K562 (cell line): Measurements from ENCODE around the gene PRR14L. TPM values are rescaled to one million over a fixed set of nuclear protein-coding genes. Genes with fewer than 3 reads are reported as not detected.

ENCODE experiments used
- ATAC-seq: fragments of 200-7000 bp; cut with Tn5 transposase; 3 replicates; pipeline ENCODE4 v1.9.1; 2020; ENCODE audit warnings: moderate library complexity
- BruUV-seq: library from RNA; stranded (reverse); fragments of 400-500 nt; replicated peaks from 2 replicates; lab custom pipeline; 2021; lab: Mats Ljungman, UMichigan
- CTCF ChIA-PET: fragments of 300-600 bp; formaldehyde crosslinking; extraction: SDS; loops from one replicate; lab custom pipeline; 2021; ENCODE audit warnings: low intra/inter-chr PET ratio; lab: Yijun Ruan, JAX
- POLR2A ChIA-PET: fragments of 300-600, 350-650 bp; sonication (Branson Sonifier 250); formaldehyde crosslinking; extraction: SDS; loops from one replicate; lab custom pipeline; 2021; ENCODE audit warnings: antibody characterized with exemption, inconsistent platforms; lab: Yijun Ruan, JAX
- DNase-seq, 4 experiments: peaks; one replicate each; pipeline versions ENCODE4 v3.0.0 to v3.0.0-alpha.2; 2011 to 2018; ENCODE audit warnings: low spot score in 3 of 4, mixed read lengths in 3 of 4; ENCODE audit errors: extremely low read depth in 1 of 4
- FAIRE-seq: peaks from 2 replicates; lab custom pipeline; 2011; peaks lifted over from hg19 to GRCh38; lab: Jason Lieb, UNC
- H2AFZ ChIP-seq: 2 replicates; pipeline ENCODE4 v1.6.0; 2011; ENCODE audit warnings: low read depth, low read length, control low read depth, inconsistent platforms
- H3K27ac ChIP-seq: fragments of 200-600 bp; 3 replicates; pipeline ENCODE4 v1.8.0; 2011; ENCODE audit warnings: low read depth, mild to moderate bottlenecking, control low read depth, inconsistent platforms, low read length, moderate library complexity, mixed read lengths; ENCODE audit errors: extremely low read depth
- H3K27me3 ChIP-seq, 2 experiments: fragments of 300-600 bp in 1 of 2; 2 replicates in 1 of 2; 3 replicates in 1 of 2; pipeline versions ENCODE4 v1.6.0 to v1.8.0; 2011; ENCODE audit warnings: inconsistent platforms in 2 of 2, low read length in 2 of 2, mild to moderate bottlenecking in 1 of 2, mixed read lengths in 1 of 2, moderate library complexity in 1 of 2; ENCODE audit not compliant: control insufficient read depth in 2 of 2, insufficient read depth in 2 of 2
- H3K36me3 ChIP-seq: fragments of 300-600 bp; 3 replicates; pipeline ENCODE4 v1.8.0; 2011; ENCODE audit warnings: mild to moderate bottlenecking, low read length, inconsistent platforms; ENCODE audit not compliant: control insufficient read depth, insufficient read depth
- H3K4me1 ChIP-seq, 2 experiments: fragments of 200-600 bp in 1 of 2; replicated peaks in 1 of 2; 2 replicates in 1 of 2; 3 replicates in 1 of 2; pipeline versions ENCODE4 v1.5.1 to v1.8.0; 2011; ENCODE audit warnings: inconsistent platforms in 2 of 2, low read length in 2 of 2, mild to moderate bottlenecking in 1 of 2, mixed read lengths in 1 of 2, moderate library complexity in 1 of 2; ENCODE audit not compliant: control insufficient read depth in 2 of 2, insufficient read depth in 2 of 2
- H3K4me2 ChIP-seq: 2 replicates; pipeline ENCODE4 v1.6.1; 2011; ENCODE audit warnings: low read length, control low read depth, inconsistent platforms, mixed read lengths; ENCODE audit not compliant: insufficient read depth
- H3K4me3 ChIP-seq: fragments of 200-600 bp; sonication (generic), shearing (Covaris generic); 2 replicates; pipeline ENCODE4 v1.5.1; 2016; ENCODE audit warnings: control low read depth, inconsistent platforms
- H3K79me2 ChIP-seq: fragments of 200-600 bp; 3 replicates; pipeline ENCODE4 v1.8.0; 2011; ENCODE audit warnings: low read length, inconsistent platforms; ENCODE audit not compliant: control insufficient read depth, insufficient read depth
- H3K9ac ChIP-seq, 2 experiments: 2 replicates each; pipeline versions ENCODE4 v1.6.0 to v1.6.1; 2011; ENCODE audit warnings: low read depth in 2 of 2, low read length in 2 of 2, control low read depth in 1 of 2, inconsistent platforms in 1 of 2, mild to moderate bottlenecking in 1 of 2, mixed read lengths in 1 of 2; ENCODE audit not compliant: insufficient read depth in 1 of 2
- H3K9me1 ChIP-seq: one replicate; pipeline ENCODE4 v1.6.0; 2011; ENCODE audit warnings: inconsistent platforms, mild to moderate bottlenecking, low read length, moderate library complexity; ENCODE audit not compliant: control insufficient read depth, insufficient read depth
- H3K9me3 ChIP-seq: replicated peaks from 2 replicates; pipeline ENCODE4 v1.5.1; 2011; ENCODE audit warnings: low read depth, low read length, inconsistent platforms; ENCODE audit not compliant: control insufficient read depth, insufficient read depth
- H4K20me1 ChIP-seq: replicated peaks from 2 replicates; pipeline ENCODE4 v1.6.1; 2011; ENCODE audit warnings: low read length, inconsistent platforms, mixed read lengths; ENCODE audit not compliant: control insufficient read depth, insufficient read depth
- ILF3 ChIP-seq: fragments of 450-650 bp; IDR thresholded peaks from 2 replicates; pipeline ENCODE4 v1.6.1; 2018; ENCODE audit warnings: antibody characterized with exemption, mild to moderate bottlenecking, moderate library complexity, borderline replicate concordance
- KAT8 ChIP-seq: fragments of 450-650 bp; IDR thresholded peaks from 2 replicates; pipeline ENCODE4 v1.6.1; 2016; ENCODE audit warnings: low read depth, mild to moderate bottlenecking
- KLF10 ChIP-seq: fragments of 250-450 bp; sonication (Bioruptor Pico); IDR thresholded peaks from 2 replicates; pipeline ENCODE4 v1.6.1; 2021; ENCODE audit warnings: matching md5 sums
- MAX ChIP-seq: sonication (generic); formaldehyde crosslinking; IDR thresholded peaks from 2 replicates; pipeline ENCODE4 v1.9.0; 2022; ENCODE audit warnings: mild to moderate bottlenecking, missing genetic modification reagents
- SMARCE1 ChIP-seq: fragments of 450-650 bp; IDR thresholded peaks from 2 replicates; pipeline ENCODE4 v1.7.1; 2016; ENCODE audit warnings: mild to moderate bottlenecking
- SPI1 ChIP-seq: IDR thresholded peaks from 2 replicates; pipeline ENCODE4 v1.6.1; 2011; ENCODE audit warnings: low read depth, low read length, control low read depth, borderline replicate concordance
- TBL1XR1 ChIP-seq, 2 experiments: IDR thresholded peaks; 2 replicates each; pipeline ENCODE4 v1.6.1; 2012; ENCODE audit warnings: improper control_type of control experiment in 2 of 2, low read length in 2 of 2, mild to moderate bottlenecking in 1 of 2
- TCFL5 ChIP-seq: fragments of 250-450 bp; sonication (Bioruptor Pico); conservative IDR thresholded peaks from 2 replicates; pipeline ENCODE4 v1.6.1; 2021; ENCODE audit warnings: mild to moderate bottlenecking, moderate library complexity, matching md5 sums
- TEAD1 ChIP-seq, 2 experiments: fragments of 450-650 bp in 1 of 2; sonication (generic) in 1 of 2; formaldehyde crosslinking; IDR thresholded peaks; 2 replicates each; pipeline versions ENCODE4 v1.4.0 to v1.8.0; 2020 to 2022; ENCODE audit warnings: mild to moderate bottlenecking in 2 of 2, missing genetic modification reagents in 1 of 2
- TGIF2 ChIP-seq: sonication (generic); formaldehyde crosslinking; IDR thresholded peaks from 2 replicates; pipeline ENCODE4 v1.8.1; 2022; ENCODE audit warnings: mild to moderate bottlenecking, missing genetic modification reagents, moderate library complexity
- ZNF311 ChIP-seq: fragments of 250-450 bp; sonication (Bioruptor Pico); IDR thresholded peaks from 2 replicates; pipeline ENCODE4 v1.4.0; 2020; ENCODE audit warnings: mild to moderate bottlenecking, moderate library complexity
- ZNF740 ChIP-seq, 3 experiments: fragments of 200-800 bp in 1 of 3; sonication (Bioruptor generic) in 1 of 3; sonication (generic) in 1 of 3; formaldehyde crosslinking in 1 of 3; IDR thresholded peaks; 2 replicates each; pipeline versions ENCODE4 v1.6.1 to v1.8.0; 2016 to 2022; ENCODE audit warnings: mild to moderate bottlenecking in 2 of 3, missing compliant biosample characterization in 2 of 3, missing genetic modification characterization in 2 of 3, missing genetic modification reagents in 1 of 3
- ZSCAN32 ChIP-seq: fragments of 450-650 bp; formaldehyde crosslinking; IDR thresholded peaks from 2 replicates; pipeline ENCODE4 v1.4.0; 2020; ENCODE audit warnings: mild to moderate bottlenecking, moderate library complexity
- WGBS: fragments of 100-300 bp; shearing (Covaris generic); methylation state at CpG from one replicate; pipeline ENCODE4 v1.1.6; 2016; ENCODE audit warnings: low coverage, mixed read lengths; ENCODE audit not compliant: insufficient coverage; ENCODE audit errors: missing lambda C conversion rate; 5-methylcytosine and 5-hydroxymethylcytosine counted together
- in situ Hi-C: fragments of 300-500 bp; cut with MboI; formaldehyde crosslinking; loops from 4 replicates; pipeline ENCODE4 v1.15.0; 2018; ENCODE audit warnings: inconsistent platforms, mixed read lengths
- intact Hi-C: fragments of 100-400 bp; cut with micrococcal nuclease; formaldehyde crosslinking; loops from 2 replicates; pipeline ENCODE4 v1.14.2; 2022
- polyA plus RNA-seq, 8 experiments: library from polyadenylated mRNA; depleted of rRNA in 4 of 8; stranded (reverse) in 5 of 8; unstranded in 3 of 8; fragments of >200 nt; fragmentation: Nextera tagmentation in 2 of 8; fragmentation: Illumina TruSeq in 1 of 8; extraction: Ambion mirVana in 2 of 8; extraction: Trizol in 1 of 8; gene quantifications; 2 replicates each; pipeline versions ENCODE4 v1.2.1 to v1.2.3, GENCODE V29; 2011 to 2014; ENCODE audit warnings: inconsistent platforms in 1 of 8, missing spikeins in 1 of 8
- total RNA-seq, 7 experiments: library from RNA; depleted of rRNA in 6 of 7; stranded (reverse); fragments of >200 nt in 6 of 7; fragmentation: Illumina TruSeq in 2 of 7; extraction: Trizol in 2 of 7; gene quantifications; 2 replicates each; pipeline versions ENCODE4 v1.2.1 to v1.2.3, GENCODE V29; 2011 to 2021; ENCODE audit warnings: low replicate concordance in 1 of 7

Gene PRR14L
- total and polyA plus RNA-seq, 9 of the 15 experiments (the other 6 are each of a cell fraction or from before 2014, with no cell fraction given) = 2.8 to 36.3 (median 12.3) TPM

DNA sequence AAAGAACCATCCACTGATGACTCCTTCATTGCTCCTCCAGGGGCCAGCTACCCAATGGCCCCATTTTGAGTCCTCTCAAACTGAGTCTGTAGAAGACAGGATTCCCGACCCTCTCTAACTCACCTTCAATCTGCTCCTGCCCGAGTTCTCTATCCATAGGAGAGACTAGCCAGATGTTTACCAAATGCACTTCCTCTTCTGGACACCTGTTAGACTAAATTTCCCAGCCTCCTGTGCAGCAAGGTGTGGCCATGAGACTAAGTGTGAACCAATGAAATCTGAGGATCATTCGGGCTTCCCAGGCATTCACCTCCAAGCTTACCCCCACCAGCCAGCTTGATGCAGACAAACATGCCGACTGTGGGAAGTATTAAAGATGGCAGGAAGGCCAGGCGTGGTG, 95.5 kb downstream of the PRR14L start:
- ATAC-seq (peak; percentile 62; the same call in 2 of the 3 replicates), FAIRE-seq (no peak), DNase-seq (no peak)
- in situ Hi-C loops = no loop called here
- H3K27me3 ChIP-seq = no peaks in the 10 kb centered on the region
- no peak overlapping the region for H2AFZ ChIP-seq
- H3K36me3 ChIP-seq = peaks cover 4% of the 10 kb centered on the region; the same call in 1 of the 3 replicates
- H3K9me1 ChIP-seq = no peaks in the 10 kb centered on the region
- peaks cover 13% of the 10 kb centered on the region in 2 experiments; a peak in 4 of 5 replicates for H3K4me1 ChIP-seq
- POLR2A ChIA-PET = interaction anchor here (1.0 kb wide), 1 partner anchor 40 kb away, joined by 3 read pairs; no protein-coding TSS in a partner anchor
- no peak for TF ChIP-seq TCFL5 (CRISPR knock-in tag)
- peak; percentile 95 for TF ChIP-seq SPI1
- H4K20me1 ChIP-seq = 0 out of 2 replicates have a peak, but pooled peaks cover 3% of the 10 kb centered on the region
- no peak overlapping the region for H3K9ac ChIP-seq
- H3K9me3 ChIP-seq = no peaks in the 10 kb centered on the region
- H3K4me3 ChIP-seq = no peak overlapping the region
- H3K4me2 ChIP-seq = no peak overlapping the region
- H3K79me2 ChIP-seq = peaks cover 47% of the 10 kb centered on the region
- CTCF ChIA-PET = no interaction called here
- BruUV-seq = no TSS peak
- intact Hi-C loops = no loop called here
- no peak overlapping the region for H3K27ac ChIP-seq
- 51% methylated on average over 5 of the region's 5 CpGs for WGBS

DNA sequence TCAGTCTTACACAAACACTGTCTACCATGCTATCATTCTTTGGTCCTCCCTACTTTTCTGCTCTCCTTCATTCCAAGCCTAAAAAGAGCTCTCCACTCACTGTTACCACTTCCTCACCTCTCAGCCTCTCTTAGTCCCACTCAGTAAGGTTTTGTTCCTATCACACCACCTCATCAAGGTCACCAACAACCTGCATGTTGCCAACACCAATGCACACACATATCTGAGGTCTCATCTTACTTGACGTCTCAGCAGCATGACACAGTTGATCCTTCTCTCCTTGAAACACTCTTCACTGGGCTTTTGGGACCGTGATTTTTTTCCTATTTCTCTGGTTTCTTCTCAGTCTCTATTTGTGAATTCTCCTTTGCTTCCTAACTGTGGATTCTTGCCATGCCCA, 96.0 kb downstream of the PRR14L start:
- Histone ChIP-seq H3K27me3 (no peaks in the 10 kb centered on the region), H3K27ac (no peak overlapping the region), H3K4me2 (no peak overlapping the region), H2AFZ (no peak overlapping the region), H3K36me3 (peaks cover 4% of the 10 kb centered on the region; the same call in 1 of the 3 replicates), H3K4me1 (peaks cover 13% of the 10 kb centered on the region in 2 experiments; a peak in 4 of 5 replicates), H3K79me2 (peaks cover 42% of the 10 kb centered on the region), H3K4me3 (no peak overlapping the region), H3K9me3 (no peaks in the 10 kb centered on the region), H4K20me1 (0 out of 2 replicates have a peak, but pooled peaks cover 3% of the 10 kb centered on the region), H3K9me1 (no peaks in the 10 kb centered on the region), H3K9ac (no peak overlapping the region)
- in situ Hi-C loops (no loop called here), intact Hi-C loops (no loop called here)
- 4% methylated on average over 2 of the region's 2 CpGs for WGBS
- DNase-seq (no peak), FAIRE-seq (peak; percentile 49), ATAC-seq (no peak; the same call in 2 of the 3 replicates)
- POLR2A ChIA-PET = interaction anchor here (1.0 kb wide), 2 partner anchors 8 to 40 kb away, joined by 3 read pairs; partner anchors contain the start of gene PISD
- no peak for TF ChIP-seq ZSCAN32 (CRISPR knock-in tag)
- no peak for TF ChIP-seq KLF10 (CRISPR knock-in tag)
- TF ChIP-seq ZNF311 (CRISPR knock-in tag) = no peak
- no peak for TF ChIP-seq TBL1XR1 (IDR thresholded peaks at IDR 0.05; ENCODE audit: low read length in 2 of 2)
- no peak for TF ChIP-seq MAX (CRISPR knock-in tag)
- no peak for TF ChIP-seq KAT8
- no peak for TF ChIP-seq ILF3
- no peak for TF ChIP-seq ZNF740 (CRISPR knock-in tag; IDR thresholded peaks at IDR 0.05)
- TF ChIP-seq ZNF740 (tag; IDR thresholded peaks at IDR 0.05) = no peak
- no peak for TF ChIP-seq TEAD1 (CRISPR knock-in tag; IDR thresholded peaks at IDR 0.05)
- TF ChIP-seq SMARCE1 = no peak
- no peak for TF ChIP-seq TGIF2 (CRISPR knock-in tag)
- CTCF ChIA-PET = no interaction called here
- no TSS peak for BruUV-seq
